Astrocyte of the cerebellum (primary cell): Measurements from ENCODE around the gene FBXO17.
A peak's percentile ranks its signal among the peaks of the same experiment; 100 is the strongest.

Experiments
- DNase-seq: peaks from one replicate; pipeline ENCODE4 v3.0.0-alpha.2; 2011; ENCODE audit warnings: low read depth
- H3K4me3 ChIP-seq: 2 replicates; pipeline ENCODE4 v1.5.1; 2011; ENCODE audit warnings: mild to moderate bottlenecking, low read depth, low read length, moderate library complexity
- in situ Hi-C: cut with HindIII; loops from 2 replicates; pipeline ENCODE4 v1.10.0; 2017; ENCODE audit warnings: low sequenced_read_pairs
- TF ChIP-seq, protein P1 (sequence below): IDR thresholded peaks from 2 replicates; pipeline ENCODE4 v1.5.1; 2012; ENCODE audit warnings: low read length, low read depth, moderate library complexity, mild to moderate bottlenecking; ENCODE audit errors: missing control alignments

Gene FBXO17

GRCh38 chr19:38979812-38980211 is 4.3 kb upstream of the FBXO17 start:
- DNase-seq = no peak
- TF ChIP-seq, protein P1, sequence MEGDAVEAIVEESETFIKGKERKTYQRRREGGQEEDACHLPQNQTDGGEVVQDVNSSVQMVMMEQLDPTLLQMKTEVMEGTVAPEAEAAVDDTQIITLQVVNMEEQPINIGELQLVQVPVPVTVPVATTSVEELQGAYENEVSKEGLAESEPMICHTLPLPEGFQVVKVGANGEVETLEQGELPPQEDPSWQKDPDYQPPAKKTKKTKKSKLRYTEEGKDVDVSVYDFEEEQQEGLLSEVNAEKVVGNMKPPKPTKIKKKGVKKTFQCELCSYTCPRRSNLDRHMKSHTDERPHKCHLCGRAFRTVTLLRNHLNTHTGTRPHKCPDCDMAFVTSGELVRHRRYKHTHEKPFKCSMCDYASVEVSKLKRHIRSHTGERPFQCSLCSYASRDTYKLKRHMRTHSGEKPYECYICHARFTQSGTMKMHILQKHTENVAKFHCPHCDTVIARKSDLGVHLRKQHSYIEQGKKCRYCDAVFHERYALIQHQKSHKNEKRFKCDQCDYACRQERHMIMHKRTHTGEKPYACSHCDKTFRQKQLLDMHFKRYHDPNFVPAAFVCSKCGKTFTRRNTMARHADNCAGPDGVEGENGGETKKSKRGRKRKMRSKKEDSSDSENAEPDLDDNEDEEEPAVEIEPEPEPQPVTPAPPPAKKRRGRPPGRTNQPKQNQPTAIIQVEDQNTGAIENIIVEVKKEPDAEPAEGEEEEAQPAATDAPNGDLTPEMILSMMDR = no peak
- in situ Hi-C loops = no loop called here
- H3K4me3 ChIP-seq = no peak overlapping the region

GRCh38 chr19:38978326-38978689 is 2.8 kb upstream of the FBXO17 start:
- no peak for DNase-seq
- no peak overlapping the region for H3K4me3 ChIP-seq
- in situ Hi-C loops = no loop called here
- TF ChIP-seq, protein P1 = no peak

DNA sequence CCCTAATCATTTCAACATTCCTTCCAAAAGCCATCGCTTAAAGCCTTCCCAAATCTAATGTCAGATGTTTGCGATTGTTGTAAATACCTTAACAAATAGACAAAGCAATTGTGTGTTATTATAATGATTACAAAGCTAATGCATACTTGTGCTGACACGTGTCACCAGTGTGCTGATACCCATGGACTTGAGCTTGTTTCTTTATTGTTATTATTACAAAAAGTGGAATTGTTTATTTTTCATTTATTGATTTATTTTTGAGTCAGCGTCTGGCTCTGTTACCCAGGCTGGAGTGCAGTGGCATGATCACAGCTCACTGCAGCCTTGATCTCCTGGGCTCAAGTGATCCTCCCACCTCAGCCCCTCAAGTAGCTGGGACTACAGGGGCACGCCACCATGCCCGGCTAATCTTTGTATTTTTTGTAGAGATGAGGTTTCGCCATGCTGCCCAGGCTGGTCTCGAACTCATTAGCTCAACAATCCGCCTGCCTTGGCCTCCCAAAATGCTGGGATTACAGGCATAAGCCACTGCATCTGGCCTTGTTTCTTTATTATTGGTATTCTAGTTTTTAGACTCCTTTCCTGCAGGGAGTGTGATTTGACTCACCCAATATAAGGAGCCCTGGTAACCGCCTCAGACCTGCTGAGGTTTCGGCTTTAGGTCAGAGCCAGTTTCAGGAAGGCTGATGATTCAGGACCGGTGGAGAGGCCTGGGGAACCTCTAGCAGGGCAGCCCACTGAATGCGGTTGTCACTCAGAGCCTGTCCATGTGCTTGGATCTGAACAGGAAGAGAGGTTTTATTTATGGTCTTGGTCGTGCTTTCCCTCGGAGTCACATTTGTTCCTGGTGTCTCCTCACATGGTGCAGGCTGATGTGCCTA is 2.1 kb upstream of the FBXO17 start:
- in situ Hi-C loops = no loop called here
- H3K4me3 ChIP-seq = no peak overlapping the region
- TF ChIP-seq, protein P1 = no peak
- no peak for DNase-seq

GRCh38 chr19:38975861-38976271 is 324 bp upstream of the FBXO17 start:
- in situ Hi-C loops = no loop called here
- no peak for DNase-seq
- peak overlapping the region; percentile 76 for H3K4me3 ChIP-seq
- TF ChIP-seq, protein P1 = no peak

GRCh38 chr19:38974624-38975213 is 823 bp downstream of the FBXO17 start:
- H3K4me3 ChIP-seq = peak overlapping the region; percentile 76
- DNase-seq = no peak
- TF ChIP-seq, protein P1 = no peak
- in situ Hi-C loops = no loop called here

DNA sequence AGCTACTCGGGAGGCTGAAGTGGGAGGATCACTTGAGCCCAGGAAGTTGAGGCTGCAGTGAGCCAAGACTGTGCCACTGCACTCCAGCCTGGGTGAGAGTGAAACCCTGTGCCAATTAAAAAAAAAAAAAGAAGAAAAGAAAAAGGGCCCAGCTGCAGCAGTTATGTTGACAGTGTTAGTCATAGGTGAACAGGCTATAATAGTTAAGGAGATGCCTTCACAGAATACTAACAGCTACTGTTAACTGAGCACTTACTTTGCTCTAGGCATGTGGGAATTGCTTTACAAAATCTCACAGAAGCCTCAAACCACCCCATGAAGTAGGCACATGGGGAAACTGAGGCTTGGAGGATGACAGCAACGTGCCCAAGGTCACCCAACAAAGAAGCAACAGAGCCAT is 3.9 kb downstream of the FBXO17 start:
- no peak for DNase-seq
- in situ Hi-C loops = no loop called here
- H3K4me3 ChIP-seq = no peak overlapping the region
- TF ChIP-seq, protein P1 = no peak
